Smooth muscle cell (in vitro differentiated cells): ENCODE measurements around the gene IRF6. TPM values are rescaled to one million over a fixed set of nuclear protein-coding genes. Genes with fewer than 3 reads are reported as not detected.

Experiments used
- DNase-seq: peaks from one replicate; lab custom pipeline; 2025; ENCODE audit not compliant: unreplicated experiment; lab: John Stamatoyannopoulos, UW
- H2AFZ ChIP-seq: fragments of 200-600 bp; sonication (generic); 2 replicates; pipeline ENCODE4 v1.6.0; 2016; ENCODE audit warnings: antibody characterized with exemption, low read depth, mild to moderate bottlenecking
- H3F3A ChIP-seq: fragments of 200-600 bp; sonication (generic); 2 replicates; pipeline ENCODE4 v1.6.0; 2017; ENCODE audit warnings: antibody characterized with exemption, low read depth
- H3K27ac ChIP-seq: fragments of 200-600 bp; sonication (generic); 2 replicates; pipeline ENCODE4 v1.5.1; 2016; ENCODE audit warnings: low read depth, mild to moderate bottlenecking
- H3K27me3 ChIP-seq: fragments of 200-600 bp; sonication (generic); 2 replicates; pipeline ENCODE4 v1.6.1; 2016; ENCODE audit warnings: low read depth, mild to moderate bottlenecking
- H3K36me3 ChIP-seq: fragments of 200-600 bp; sonication (generic); 2 replicates; pipeline ENCODE4 v1.5.1; 2016; ENCODE audit warnings: low read depth
- H3K4me1 ChIP-seq: fragments of 200-600 bp; sonication (generic); 2 replicates; pipeline ENCODE4 v1.5.1; 2016; ENCODE audit warnings: low read depth
- H3K4me2 ChIP-seq: fragments of 200-600 bp; sonication (generic); 2 replicates; pipeline ENCODE4 v1.6.0; 2016; ENCODE audit warnings: mild to moderate bottlenecking
- H3K4me3 ChIP-seq: fragments of 200-600 bp; sonication (generic); 2 replicates; pipeline ENCODE4 v1.5.1; 2016; ENCODE audit warnings: mild to moderate bottlenecking
- H3K79me2 ChIP-seq: fragments of 200-600 bp; sonication (generic); 2 replicates; pipeline ENCODE4 v1.6.0; 2016; ENCODE audit warnings: low read depth, mild to moderate bottlenecking
- H3K9ac ChIP-seq: fragments of 200-600 bp; sonication (generic); 2 replicates; pipeline ENCODE4 v1.6.0; 2016; ENCODE audit warnings: low read depth
- H3K9me3 ChIP-seq: fragments of 200-600 bp; sonication (generic); replicated peaks from 2 replicates; pipeline ENCODE4 v1.5.1; 2016; ENCODE audit warnings: low read depth
- H4K20me1 ChIP-seq: fragments of 200-600 bp; sonication (generic); 2 replicates; pipeline ENCODE4 v1.6.0; 2016; ENCODE audit warnings: low read depth
- WGBS: methylation state at CpG from one replicate; pipeline ENCODE4 v1.1.7; 2016; ENCODE audit warnings: low lambda C conversion rate; 5-methylcytosine and 5-hydroxymethylcytosine counted together
- polyA plus RNA-seq: library from polyadenylated mRNA; unstranded; fragments of >200 nt; fragmentation: Nextera tagmentation; extraction: Ambion mirVana; gene quantifications from 2 replicates; pipeline ENCODE4 v1.2.1, GENCODE V29; 2016
- total RNA-seq: library from RNA; depleted of rRNA; stranded (reverse); fragments of >200 nt; gene quantifications from 2 replicates; pipeline ENCODE4 v1.2.3, GENCODE V29; 2014
- TF ChIP-seq, protein P1 (sequence below): fragments of 200-600 bp; sonication (generic); IDR thresholded peaks from 2 replicates; pipeline ENCODE4 v1.5.1; 2017; ENCODE audit warnings: borderline replicate concordance, mild to moderate bottlenecking, antibody characterized with exemption; ENCODE audit not compliant: insufficient read depth, poor library complexity, severe bottlenecking

Gene IRF6
- total and polyA plus RNA-seq, 2 experiments from 2014 or later, result 18.1 to 59.6 TPM

DNA sequence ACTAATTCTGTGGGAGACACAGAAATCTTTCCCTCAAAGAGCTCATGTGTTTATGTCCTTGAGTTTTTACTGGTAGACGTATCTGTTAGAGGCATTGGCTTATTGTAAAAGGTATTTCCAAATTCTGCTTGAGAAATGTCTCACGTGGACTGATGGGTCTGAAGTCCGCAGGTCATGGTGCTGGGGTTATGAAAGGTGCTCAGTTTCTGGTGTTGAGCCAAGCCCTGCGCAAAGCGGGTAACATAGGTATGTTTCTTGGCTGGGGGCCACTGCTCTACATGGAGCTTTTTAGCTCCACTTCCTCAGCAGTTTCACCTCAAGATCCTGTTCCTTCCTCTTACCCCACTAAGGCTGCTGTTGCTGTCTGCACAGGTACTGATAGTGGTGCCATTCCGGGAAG is 32.6 kb upstream of the IRF6 start:
- no peaks in the 10 kb centered on the region for H3K27me3 ChIP-seq
- no peaks in the 10 kb centered on the region for H4K20me1 ChIP-seq
- H3K4me1 ChIP-seq, result no peaks in the 10 kb centered on the region
- H3K27ac ChIP-seq, result peak overlapping the region; percentile 97
- peaks cover 26% of the 10 kb centered on the region for H3F3A ChIP-seq
- H2AFZ ChIP-seq, result no peak overlapping the region
- H3K36me3 ChIP-seq, result peaks cover 16% of the 10 kb centered on the region
- 94% methylated on average over 6 of the region's 6 CpGs for WGBS
- no peaks in the 10 kb centered on the region for H3K79me2 ChIP-seq
- no peak overlapping the region for H3K4me2 ChIP-seq
- H3K4me3 ChIP-seq, result no peak overlapping the region
- DNase-seq, result no peak
- H3K9me3 ChIP-seq, result no peaks in the 10 kb centered on the region
- TF ChIP-seq, protein P1, sequence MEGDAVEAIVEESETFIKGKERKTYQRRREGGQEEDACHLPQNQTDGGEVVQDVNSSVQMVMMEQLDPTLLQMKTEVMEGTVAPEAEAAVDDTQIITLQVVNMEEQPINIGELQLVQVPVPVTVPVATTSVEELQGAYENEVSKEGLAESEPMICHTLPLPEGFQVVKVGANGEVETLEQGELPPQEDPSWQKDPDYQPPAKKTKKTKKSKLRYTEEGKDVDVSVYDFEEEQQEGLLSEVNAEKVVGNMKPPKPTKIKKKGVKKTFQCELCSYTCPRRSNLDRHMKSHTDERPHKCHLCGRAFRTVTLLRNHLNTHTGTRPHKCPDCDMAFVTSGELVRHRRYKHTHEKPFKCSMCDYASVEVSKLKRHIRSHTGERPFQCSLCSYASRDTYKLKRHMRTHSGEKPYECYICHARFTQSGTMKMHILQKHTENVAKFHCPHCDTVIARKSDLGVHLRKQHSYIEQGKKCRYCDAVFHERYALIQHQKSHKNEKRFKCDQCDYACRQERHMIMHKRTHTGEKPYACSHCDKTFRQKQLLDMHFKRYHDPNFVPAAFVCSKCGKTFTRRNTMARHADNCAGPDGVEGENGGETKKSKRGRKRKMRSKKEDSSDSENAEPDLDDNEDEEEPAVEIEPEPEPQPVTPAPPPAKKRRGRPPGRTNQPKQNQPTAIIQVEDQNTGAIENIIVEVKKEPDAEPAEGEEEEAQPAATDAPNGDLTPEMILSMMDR, result no peak
- H3K9ac ChIP-seq, result peak overlapping the region; percentile 72

- 93% methylated on average over 7 of the region's 7 CpGs for WGBS
- no peak for DNase-seq
- no peaks in the 10 kb centered on the region for H3K9me3 ChIP-seq
- H3K4me1 ChIP-seq, result no peaks in the 10 kb centered on the region
- H3K9ac ChIP-seq, result no peak overlapping the region
- no peak overlapping the region for H3K4me2 ChIP-seq
- H3K4me3 ChIP-seq, result no peak overlapping the region
- no peaks in the 10 kb centered on the region for H3K79me2 ChIP-seq
- peaks cover 8% of the 10 kb centered on the region for H3K36me3 ChIP-seq
- TF ChIP-seq, protein P1, result no peak
- H3K27ac ChIP-seq, result no peak overlapping the region
- no peaks in the 10 kb centered on the region for H3K27me3 ChIP-seq
- no peak overlapping the region for H2AFZ ChIP-seq
- H3F3A ChIP-seq, result peaks cover 26% of the 10 kb centered on the region
- no peaks in the 10 kb centered on the region for H4K20me1 ChIP-seq
Observed at GRCh38 chr1:209837671-209838070, 31.7 kb upstream of the IRF6 start.

GRCh38 chr1:209835782-209836298 is 29.9 kb upstream of the IRF6 start:
- no peaks in the 10 kb centered on the region for H3K27me3 ChIP-seq
- H3K9me3 ChIP-seq, result no peaks in the 10 kb centered on the region
- H4K20me1 ChIP-seq, result no peaks in the 10 kb centered on the region
- H3K9ac ChIP-seq, result no peak overlapping the region
- no peak overlapping the region for H2AFZ ChIP-seq
- no peak for DNase-seq
- TF ChIP-seq, protein P1, result no peak
- H3K4me3 ChIP-seq, result no peak overlapping the region
- no peak overlapping the region for H3K4me2 ChIP-seq
- H3K4me1 ChIP-seq, result no peaks in the 10 kb centered on the region
- peaks cover 3% of the 10 kb centered on the region for H3K36me3 ChIP-seq
- H3K79me2 ChIP-seq, result no peaks in the 10 kb centered on the region
- H3K27ac ChIP-seq, result no peak overlapping the region
- H3F3A ChIP-seq, result peaks cover 16% of the 10 kb centered on the region

- H3K9ac ChIP-seq, result no peak overlapping the region
- peaks cover 6% of the 10 kb centered on the region for H3K79me2 ChIP-seq
Observed at GRCh38 chr1:209831615-209832014, 25.7 kb upstream of the IRF6 start.

More at GRCh38 chr1:209831615-209832014, 25.7 kb upstream of the IRF6 start:
- TF ChIP-seq, protein P1, result no peak
- peaks cover 6% of the 10 kb centered on the region for H3K36me3 ChIP-seq
- no peaks in the 10 kb centered on the region for H3K27me3 ChIP-seq
- H3K4me3 ChIP-seq, result no peak overlapping the region
- no peak overlapping the region for H3K27ac ChIP-seq
- no peaks in the 10 kb centered on the region for H3F3A ChIP-seq
- 100% methylated on average over 1 of the region's 1 CpG for WGBS
- H3K4me2 ChIP-seq, result no peak overlapping the region
- DNase-seq, result no peak
- no peak overlapping the region for H2AFZ ChIP-seq
- no peaks in the 10 kb centered on the region for H4K20me1 ChIP-seq
- H3K9me3 ChIP-seq, result no peaks in the 10 kb centered on the region
- H3K4me1 ChIP-seq, result no peaks in the 10 kb centered on the region
